ENCODE results near the gene SENP2. TPM values are rescaled to one million over a fixed set of nuclear protein-coding genes. Genes with fewer than 3 reads are reported as not detected.
A peak's percentile ranks its signal among the peaks of the same experiment; 100 is the strongest.
"Not testable (repeated sequence)": the region's sequence is repeated elsewhere in the genome, so short reads cannot be mapped to it uniquely, and the experiment has no call there.

SENP2 gene
- total RNA-seq, 1 experiment from 2014 or later = 33.1 TPM

- no peak for DNase-seq (ENCODE audit: low read depth)
Measured at GRCh38 chr3:185647880-185648210, 61.8 kb downstream of the SENP2 start.

GRCh38 chr3:185648396-185648795 is 62.3 kb downstream of the SENP2 start:
- no peak for DNase-seq (ENCODE audit: low read depth)

- DNase-seq (ENCODE audit: low read depth) = no peak
Measured at GRCh38 chr3:185649414-185649813, 63.3 kb downstream of the SENP2 start.

- DNase-seq (ENCODE audit: low read depth) = no peak
Measured at GRCh38 chr3:185651971-185652370, 65.9 kb downstream of the SENP2 start.

- no peak for DNase-seq (ENCODE audit: low read depth)
Measured at GRCh38 chr3:185653949-185654757, 68.1 kb downstream of the SENP2 start.

- DNase-seq (ENCODE audit: low read depth) = no peak
Measured at GRCh38 chr3:185654758-185655145, 68.7 kb downstream of the SENP2 start.

- no peak for DNase-seq (ENCODE audit: low read depth)
Measured at GRCh38 chr3:185655426-185656320, 69.6 kb downstream of the SENP2 start.

- DNase-seq (ENCODE audit: low read depth) = peak; percentile 92
Measured at GRCh38 chr3:185656321-185656840, 70.3 kb downstream of the SENP2 start.

- DNase-seq (ENCODE audit: low read depth) = no peak
Measured at GRCh38 chr3:185657211-185657610, 71.1 kb downstream of the SENP2 start.

GRCh38 chr3:185657691-185658503 is 71.8 kb downstream of the SENP2 start:
- no peak for DNase-seq (ENCODE audit: low read depth)

- DNase-seq (ENCODE audit: low read depth) = peak; percentile 85
Measured at GRCh38 chr3:185658504-185658912, 72.4 kb downstream of the SENP2 start.

- DNase-seq (ENCODE audit: low read depth) = no peak
Measured at GRCh38 chr3:185658943-185659342, 72.8 kb downstream of the SENP2 start.

GRCh38 chr3:185659942-185660921 is 74.1 kb downstream of the SENP2 start:
- peak; percentile 74 for DNase-seq (ENCODE audit: low read depth)

GRCh38 chr3:185661296-185661695 is 75.2 kb downstream of the SENP2 start:
- DNase-seq (ENCODE audit: low read depth) = not testable (repeated sequence)

- no peak for DNase-seq (ENCODE audit: low read depth)
Measured at GRCh38 chr3:185661772-185662171, 75.7 kb downstream of the SENP2 start.

GRCh38 chr3:185663929-185664328 is 77.8 kb downstream of the SENP2 start:
- DNase-seq (ENCODE audit: low read depth) = no peak

- no peak for DNase-seq (ENCODE audit: low read depth)
Measured at GRCh38 chr3:185667574-185667973, 81.5 kb downstream of the SENP2 start.

GRCh38 chr3:185677146-185677829 is 91.2 kb downstream of the SENP2 start:
- peak; percentile 48 for DNase-seq (ENCODE audit: low read depth)

GRCh38 chr3:185678027-185678426 is 91.9 kb downstream of the SENP2 start:
- DNase-seq (ENCODE audit: low read depth) = no peak

GRCh38 chr3:185680231-185680630 is 94.1 kb downstream of the SENP2 start:
- DNase-seq (ENCODE audit: low read depth) = no peak

Data from Daoy (cell line).